Measurements from ENCODE around the gene CLDN25.

The CLDN25 gene

GRCh38 chr11:113829751-113830150, 50.2 kb downstream of the CLDN25 start:
- Histone ChIP-seq H3K9me3 (ENCODE audit: insufficient read depth, low read length) (no peaks in the 10 kb centered on the region; the same call in 1 of the 2 replicates), H3K36me3 (ENCODE audit: insufficient read depth, insufficient read length, low read length) (peaks cover 64% of the 10 kb centered on the region), H3K4me3 (ENCODE audit: insufficient read length, low read depth) (no peak overlapping the region), H3K9ac (ENCODE audit: insufficient read length, low read depth) (no peak overlapping the region), H3K27me3 (ENCODE audit: insufficient read depth, insufficient read length) (no peaks in the 10 kb centered on the region), H3K4me1 (ENCODE audit: insufficient read depth, insufficient read length) (no peaks in the 10 kb centered on the region)
- DNase-seq (ENCODE audit: low read depth, low spot score), result no peak
- TF ChIP-seq YY1 (IDR thresholded peaks at IDR 0.05; ENCODE audit: insufficient read depth, insufficient read length), result no peak
- no peak for TF ChIP-seq ZNF274 (IDR thresholded peaks at IDR 0.05; ENCODE audit: low read depth, low read length)
- TF ChIP-seq SUZ12 (IDR thresholded peaks at IDR 0.05; ENCODE audit: extremely low read depth, insufficient read depth, insufficient read length), result no peak
